GF-D8 (cell line): Measurements from ENCODE around the gene THAP4.

Experiments used
- DNase-seq: peaks from one replicate; lab custom pipeline; 2025; lab: John Stamatoyannopoulos, UW

Gene THAP4

GRCh38 chr2:241637018-241637794, at the start of gene THAP4, which contains the start of gene ATG4B:
Gene THAP4 (minus strand): TSS chr2:241637158. CDS start chr2:241637017, 141 bp downstream.
Gene ATG4B (plus strand): TSS chr2:241637693. CDS start chr2:241637715, 22 bp downstream.
- peak; percentile 49 for DNase-seq

- no peak for DNase-seq
These were observed 49.3 kb upstream of the THAP4 start for GRCh38 chr2:241686324-241686649.

- no peak for DNase-seq
These were observed 44.1 kb upstream of the THAP4 start for GRCh38 chr2:241680827-241681599.

GRCh38 chr2:241680044-241680443, 43.1 kb upstream of the THAP4 start:
- DNase-seq, result no peak

- no peak for DNase-seq
These were observed 42.0 kb upstream of the THAP4 start for GRCh38 chr2:241678784-241679540.

- DNase-seq, result no peak
These were observed 41.3 kb upstream of the THAP4 start for GRCh38 chr2:241678307-241678706.

- no peak for DNase-seq
These were observed 40.4 kb upstream of the THAP4 start for GRCh38 chr2:241677392-241677791.

- no peak for DNase-seq
These were observed 39.7 kb upstream of the THAP4 start for GRCh38 chr2:241676665-241677064.

- DNase-seq, result no peak
These were observed 38.9 kb upstream of the THAP4 start for GRCh38 chr2:241675885-241676284.

GRCh38 chr2:241673797-241674725, 37.1 kb upstream of the THAP4 start:
- no peak for DNase-seq

GRCh38 chr2:241673189-241673663, 36.3 kb upstream of the THAP4 start:
- DNase-seq, result no peak

GRCh38 chr2:241672243-241673188, 35.6 kb upstream of the THAP4 start:
- no peak for DNase-seq

- DNase-seq, result no peak
These were observed 34.7 kb upstream of the THAP4 start for GRCh38 chr2:241671457-241672240.

GRCh38 chr2:241670333-241671110, 33.6 kb upstream of the THAP4 start:
- no peak for DNase-seq

GRCh38 chr2:241668839-241669238, 31.9 kb upstream of the THAP4 start:
- no peak for DNase-seq

GRCh38 chr2:241668354-241668753, 31.4 kb upstream of the THAP4 start:
- DNase-seq, result no peak

GRCh38 chr2:241666627-241667400, 29.9 kb upstream of the THAP4 start:
- no peak for DNase-seq
